Thoracic aorta endothelial cell (primary cell): Measurements from ENCODE around the gene ZBTB11. TPM values are rescaled to one million over a fixed set of nuclear protein-coding genes. Genes with fewer than 3 reads are reported as not detected.

Experiments used
- small RNA-seq: library from RNA; depleted of rRNA; stranded (forward); fragments of <200 nt; gene quantifications from one replicate; pipeline ENCODE3, GENCODE V24; 2012
- total RNA-seq: library from RNA; depleted of rRNA; stranded (reverse); fragments of >200 nt; gene quantifications from 2 replicates; pipeline ENCODE4 v1.2.3, GENCODE V29; 2012

Gene ZBTB11, protein sequence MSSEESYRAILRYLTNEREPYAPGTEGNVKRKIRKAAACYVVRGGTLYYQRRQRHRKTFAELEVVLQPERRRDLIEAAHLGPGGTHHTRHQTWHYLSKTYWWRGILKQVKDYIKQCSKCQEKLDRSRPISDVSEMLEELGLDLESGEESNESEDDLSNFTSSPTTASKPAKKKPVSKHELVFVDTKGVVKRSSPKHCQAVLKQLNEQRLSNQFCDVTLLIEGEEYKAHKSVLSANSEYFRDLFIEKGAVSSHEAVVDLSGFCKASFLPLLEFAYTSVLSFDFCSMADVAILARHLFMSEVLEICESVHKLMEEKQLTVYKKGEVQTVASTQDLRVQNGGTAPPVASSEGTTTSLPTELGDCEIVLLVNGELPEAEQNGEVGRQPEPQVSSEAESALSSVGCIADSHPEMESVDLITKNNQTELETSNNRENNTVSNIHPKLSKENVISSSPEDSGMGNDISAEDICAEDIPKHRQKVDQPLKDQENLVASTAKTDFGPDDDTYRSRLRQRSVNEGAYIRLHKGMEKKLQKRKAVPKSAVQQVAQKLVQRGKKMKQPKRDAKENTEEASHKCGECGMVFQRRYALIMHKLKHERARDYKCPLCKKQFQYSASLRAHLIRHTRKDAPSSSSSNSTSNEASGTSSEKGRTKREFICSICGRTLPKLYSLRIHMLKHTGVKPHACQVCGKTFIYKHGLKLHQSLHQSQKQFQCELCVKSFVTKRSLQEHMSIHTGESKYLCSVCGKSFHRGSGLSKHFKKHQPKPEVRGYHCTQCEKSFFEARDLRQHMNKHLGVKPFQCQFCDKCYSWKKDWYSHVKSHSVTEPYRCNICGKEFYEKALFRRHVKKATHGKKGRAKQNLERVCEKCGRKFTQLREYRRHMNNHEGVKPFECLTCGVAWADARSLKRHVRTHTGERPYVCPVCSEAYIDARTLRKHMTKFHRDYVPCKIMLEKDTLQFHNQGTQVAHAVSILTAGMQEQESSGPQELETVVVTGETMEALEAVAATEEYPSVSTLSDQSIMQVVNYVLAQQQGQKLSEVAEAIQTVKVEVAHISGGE
- total RNA-seq, result 32.7 and 35.0 TPM in 2 replicates

DNA sequence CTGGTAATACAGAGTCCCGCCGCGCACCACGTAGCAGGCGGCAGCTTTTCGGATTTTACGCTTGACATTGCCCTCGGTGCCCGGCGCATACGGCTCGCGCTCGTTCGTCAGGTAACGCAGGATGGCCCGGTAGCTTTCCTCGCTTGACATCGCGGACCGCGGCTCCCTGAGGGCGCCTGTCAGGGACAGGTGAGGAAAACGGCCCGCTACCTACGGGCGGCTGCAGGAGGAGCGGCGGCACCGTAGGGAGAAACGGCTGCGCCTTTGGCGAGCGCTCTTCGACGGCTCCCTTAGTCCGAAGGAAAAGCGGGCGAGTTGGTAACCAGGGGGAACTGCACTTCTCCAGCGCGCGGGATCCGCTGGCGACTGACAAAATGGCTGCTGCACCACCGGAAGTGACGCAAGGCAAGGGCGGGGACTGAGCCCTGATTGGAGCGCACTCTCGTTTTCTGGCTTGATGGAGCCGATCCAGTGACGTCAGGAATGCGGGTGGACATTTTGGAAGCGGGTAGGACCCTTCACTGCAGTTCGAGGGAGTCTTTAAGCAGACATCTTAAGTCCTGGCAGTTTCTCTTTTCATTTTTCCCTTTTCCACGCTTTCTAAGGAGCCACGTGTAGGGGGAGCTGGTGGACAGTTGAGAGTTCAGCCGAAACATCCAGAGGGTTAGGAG is at the start of gene ZBTB11:
Gene ZBTB11, minus strand, starts transcription at position 368 of the 671 bp plus-strand sequence. Its CDS starts 218 bp downstream, at position 150.

DNA sequence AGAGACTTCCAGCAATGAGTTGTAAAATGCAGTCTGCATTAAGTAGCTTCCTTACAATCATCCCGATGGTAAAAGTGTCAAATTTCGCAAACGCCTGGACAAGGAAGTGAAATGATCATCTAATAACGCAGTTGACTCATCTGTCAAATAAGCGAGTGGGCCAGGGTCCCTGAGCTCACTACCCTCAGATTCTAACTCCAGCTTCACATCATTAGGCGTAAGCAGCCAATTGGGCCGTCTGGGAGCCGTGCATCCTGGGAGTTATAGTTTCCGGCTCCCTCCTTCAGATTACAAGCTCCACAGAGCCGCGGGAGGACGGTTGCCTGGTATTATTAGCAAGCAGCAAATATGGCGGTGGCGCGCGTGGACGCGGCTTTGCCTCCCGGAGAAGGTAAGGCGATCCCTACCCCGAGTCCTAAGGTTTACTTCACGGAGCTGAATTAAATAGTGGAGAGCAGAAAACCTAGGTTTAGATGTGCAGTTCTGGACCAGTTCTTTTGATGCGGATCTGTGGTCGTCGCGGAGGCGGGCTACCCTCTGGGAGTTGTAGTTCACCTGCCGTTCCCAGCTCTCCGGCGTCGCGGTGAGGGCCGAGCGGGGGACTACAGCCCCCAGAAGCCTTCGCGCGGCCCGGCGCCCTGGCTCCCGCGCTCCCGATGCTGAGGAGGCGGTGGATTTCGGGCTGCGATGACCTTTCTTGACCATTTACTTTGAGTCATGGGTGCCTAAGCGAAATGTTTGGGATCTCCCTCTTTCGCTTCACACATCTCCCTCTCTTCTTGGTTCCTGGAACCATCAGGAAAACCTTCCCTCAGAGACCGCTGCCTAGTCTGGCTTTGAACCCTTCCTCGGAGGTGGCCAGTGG is 47.6 kb upstream of the ZBTB11 start, which contains the start of gene CEP97:
Gene CEP97, plus strand, starts transcription at position 286 of the 865 bp plus-strand sequence. Its CDS starts 63 bp downstream, at position 349.

Small RNAs within 50 kb of the gene (small RNA-seq; reads per million reads assigned to genes)
- gene RF00019 (not detected), gene RNU6-1256P (not detected), gene RNY1P12 (not detected)

Other genes starting within 250 kb of the ZBTB11 start
- gene SENP7, start 163.9 kb downstream of the ZBTB11 start, total RNA-seq, result 22.6 and 25.0 TPM in 2 replicates
- 48.5 and 50.9 TPM in 2 replicates for gene TRMT10C, start 115.3 kb downstream of the ZBTB11 start, total RNA-seq
- 164 and 171 TPM in 2 replicates for gene PCNP, start 103.0 kb downstream of the ZBTB11 start, total RNA-seq
- 1,867 and 2,256 TPM in 2 replicates for gene RPL24, start 9.6 kb upstream of the ZBTB11 start, total RNA-seq
- gene CEP97, start 47.5 kb upstream of the ZBTB11 start, total RNA-seq, result 13.6 and 16.9 TPM in 2 replicates
- gene NXPE3, start 102.1 kb upstream of the ZBTB11 start, total RNA-seq, result 11.2 and 11.5 TPM in 2 replicates
- gene NFKBIZ, start 172.4 kb upstream of the ZBTB11 start, total RNA-seq, result 31.1 and 37.5 TPM in 2 replicates